Measurements from ENCODE around the gene HINT2. TPM values are rescaled to one million over a fixed set of nuclear protein-coding genes. Genes with fewer than 3 reads are reported as not detected.

HINT2 gene
- total and polyA plus RNA-seq, 2 donors (not counting 1 experiment from before 2014, with no cell fraction given): 31.9 to 33.6 TPM

DNA sequence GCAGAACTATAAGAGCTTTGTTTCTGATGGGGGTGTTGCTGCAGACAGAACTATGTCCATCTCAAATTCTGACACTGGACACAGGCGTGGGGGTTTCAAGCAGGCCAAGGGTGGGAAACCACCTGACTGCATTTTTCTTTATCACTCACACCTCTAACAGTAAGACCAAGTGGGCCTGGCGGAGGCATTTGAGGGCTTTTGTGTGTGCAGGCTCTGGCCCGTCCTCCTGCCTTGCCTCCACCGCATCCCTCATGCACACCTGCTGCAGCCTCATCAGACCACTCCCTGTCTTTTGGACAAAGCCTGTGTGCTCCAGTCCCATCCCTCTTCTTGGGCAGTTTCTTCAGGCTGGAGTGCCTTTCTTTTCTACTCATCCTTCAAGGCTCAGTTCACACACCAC is 47.5 kb upstream of the HINT2 start:
- TF ChIP-seq, protein P1, sequence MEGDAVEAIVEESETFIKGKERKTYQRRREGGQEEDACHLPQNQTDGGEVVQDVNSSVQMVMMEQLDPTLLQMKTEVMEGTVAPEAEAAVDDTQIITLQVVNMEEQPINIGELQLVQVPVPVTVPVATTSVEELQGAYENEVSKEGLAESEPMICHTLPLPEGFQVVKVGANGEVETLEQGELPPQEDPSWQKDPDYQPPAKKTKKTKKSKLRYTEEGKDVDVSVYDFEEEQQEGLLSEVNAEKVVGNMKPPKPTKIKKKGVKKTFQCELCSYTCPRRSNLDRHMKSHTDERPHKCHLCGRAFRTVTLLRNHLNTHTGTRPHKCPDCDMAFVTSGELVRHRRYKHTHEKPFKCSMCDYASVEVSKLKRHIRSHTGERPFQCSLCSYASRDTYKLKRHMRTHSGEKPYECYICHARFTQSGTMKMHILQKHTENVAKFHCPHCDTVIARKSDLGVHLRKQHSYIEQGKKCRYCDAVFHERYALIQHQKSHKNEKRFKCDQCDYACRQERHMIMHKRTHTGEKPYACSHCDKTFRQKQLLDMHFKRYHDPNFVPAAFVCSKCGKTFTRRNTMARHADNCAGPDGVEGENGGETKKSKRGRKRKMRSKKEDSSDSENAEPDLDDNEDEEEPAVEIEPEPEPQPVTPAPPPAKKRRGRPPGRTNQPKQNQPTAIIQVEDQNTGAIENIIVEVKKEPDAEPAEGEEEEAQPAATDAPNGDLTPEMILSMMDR (IDR thresholded peaks at IDR 0.05): no peak
- TF ChIP-seq EZH2 (IDR thresholded peaks at IDR 0.05; ENCODE audit: borderline replicate concordance, insufficient read depth, low read depth, low read length, poor library complexity, severe bottlenecking): no peak
- Histone ChIP-seq H3K27me3 (replicated peaks in 1 of 4; ENCODE audit: control extremely low read depth in 1 of 4, control insufficient read depth in 3 of 4, insufficient read depth in 4 of 4, low read length in 3 of 4) (peaks cover 0 to 12% (median 3%) of the 10 kb centered on the region in 4 experiments), H3K4me2 (replicated peaks; ENCODE audit: low read depth, low read length, poor library complexity, severe bottlenecking) (no peak overlapping the region), H3K4me3 (ENCODE audit: control extremely low read depth in 1 of 5, extremely low read depth in 1 of 5, insufficient read depth in 1 of 5, low read depth in 2 of 5, low read length in 4 of 5) (no peak overlapping the region), H3K79me2 (ENCODE audit: control insufficient read depth, insufficient read depth, low read length) (no peaks in the 10 kb centered on the region), H4K20me1 (ENCODE audit: control insufficient read depth, insufficient read depth, low read length, poor library complexity, severe bottlenecking) (no peaks in the 10 kb centered on the region), H3K9me3 (ENCODE audit: control extremely low read depth in 1 of 3, control insufficient read depth in 2 of 3, insufficient read depth in 1 of 3, low read length in 2 of 3) (no peaks in the 10 kb centered on the region), H3K36me3 (replicated peaks in 1 of 2; ENCODE audit: control extremely low read depth in 1 of 2, control insufficient read depth in 1 of 2, extremely low read depth in 1 of 2, insufficient read depth in 2 of 2, low read length in 1 of 2) (no peaks in the 10 kb centered on the region), H2AFZ (ENCODE audit: insufficient read depth, low read depth, low read length, poor library complexity, severe bottlenecking) (no peak overlapping the region), H3K27ac (ENCODE audit: low read length in 2 of 2) (no peak overlapping the region), H3K4me1 (ENCODE audit: control insufficient read depth in 2 of 2, insufficient read depth in 2 of 2, low read length in 2 of 2) (no peaks in the 10 kb centered on the region), H3K9ac (ENCODE audit: low read length) (no peak overlapping the region)
- 90% methylated on average over 4 of the region's 4 CpGs for WGBS (ENCODE audit: insufficient coverage)
- ATAC-seq (ENCODE audit: low read depth) (no peak), DNase-seq (no peak)
- no peak overlapping the region for H3K27ac Mint-ChIP-seq
- CTCF ChIA-PET: interaction anchor here (0.5 to 2.5 kb wide), 6 partner anchors 15 to 281 kb away, joined by 3 to 10 read pairs (median 4); no protein-coding TSS in a partner anchor
- peaks cover 22% of the 10 kb centered on the region for H3K27me3 Mint-ChIP-seq
- H3K4me3 Mint-ChIP-seq: no peak overlapping the region
- H3K4me1 Mint-ChIP-seq: no peaks in the 10 kb centered on the region
- no peaks in the 10 kb centered on the region for H3K9me3 Mint-ChIP-seq (ENCODE audit: insufficient read depth)
- intact Hi-C loops (cut with micrococcal nuclease): no loop called here
- POLR2A ChIA-PET: no interaction called here

DNA sequence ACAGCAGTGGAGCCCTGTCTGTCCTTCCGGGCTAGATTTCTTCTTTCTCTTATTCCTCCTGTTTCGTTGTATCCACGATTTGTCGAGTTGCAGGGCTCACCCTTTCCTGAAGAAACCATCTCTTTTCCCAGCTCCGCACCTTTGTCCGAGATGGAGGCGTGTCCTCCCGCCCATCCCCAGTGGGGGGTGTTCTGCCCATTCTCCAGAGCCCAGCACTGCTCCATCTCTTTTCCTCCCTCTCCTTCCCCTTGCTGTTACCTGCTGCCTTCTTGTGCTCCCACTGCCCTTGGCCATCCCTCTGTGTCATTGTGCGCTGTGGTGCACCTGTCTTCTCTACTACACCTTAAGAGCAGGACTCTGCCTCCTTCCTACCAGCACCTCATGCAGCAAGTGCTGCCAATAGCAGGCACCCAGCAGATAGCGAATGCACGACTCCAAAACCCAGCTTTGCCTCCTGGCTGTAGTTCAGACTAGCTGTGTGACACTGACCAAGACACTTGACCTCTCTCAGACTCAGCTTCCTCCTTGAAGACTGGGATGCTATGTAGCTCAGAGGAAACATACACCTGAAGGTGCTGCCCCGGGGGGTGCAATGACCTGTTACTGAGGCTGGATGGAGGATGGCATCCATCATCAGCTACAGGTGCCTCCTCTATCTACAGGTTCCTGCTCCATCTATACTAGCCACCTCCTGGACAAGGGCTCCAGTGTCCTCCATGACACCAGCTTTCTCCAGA is 46.5 kb upstream of the HINT2 start:
- no peak overlapping the region for H3K27ac Mint-ChIP-seq
- CTCF ChIA-PET: interaction anchor here (0.5 to 4.0 kb wide), 6 partner anchors 7 to 280 kb away, joined by 3 to 17 read pairs (median 4); no protein-coding TSS in a partner anchor

More for the DNA sequence above, 46.5 kb upstream of the HINT2 start:
- WGBS (ENCODE audit: insufficient coverage): 72% methylated on average over 11 of the region's 12 CpGs
- intact Hi-C loops (cut with micrococcal nuclease): no loop called here
- H3K9ac ChIP-seq (ENCODE audit: low read length): no peak overlapping the region
- no peaks in the 10 kb centered on the region for H3K9me3 Mint-ChIP-seq (ENCODE audit: insufficient read depth)
- no peaks in the 10 kb centered on the region for H3K4me1 Mint-ChIP-seq
- H3K27ac ChIP-seq (ENCODE audit: low read length in 2 of 2): no peak overlapping the region
- POLR2A ChIA-PET: no interaction called here
- no peak overlapping the region for H3K4me3 Mint-ChIP-seq
- TF ChIP-seq, protein P1 (IDR thresholded peaks at IDR 0.05): no peak
- TF ChIP-seq EZH2 (IDR thresholded peaks at IDR 0.05; ENCODE audit: borderline replicate concordance, insufficient read depth, low read depth, low read length, poor library complexity, severe bottlenecking): no peak
- no peak overlapping the region for H3K4me3 ChIP-seq (ENCODE audit: control extremely low read depth in 1 of 5, extremely low read depth in 1 of 5, insufficient read depth in 1 of 5, low read depth in 2 of 5, low read length in 4 of 5)
- no peaks in the 10 kb centered on the region for H3K79me2 ChIP-seq (ENCODE audit: control insufficient read depth, insufficient read depth, low read length)
- no peaks in the 10 kb centered on the region for H3K36me3 ChIP-seq (replicated peaks in 1 of 2; ENCODE audit: control extremely low read depth in 1 of 2, control insufficient read depth in 1 of 2, extremely low read depth in 1 of 2, insufficient read depth in 2 of 2, low read length in 1 of 2)
- H3K9me3 ChIP-seq (ENCODE audit: control extremely low read depth in 1 of 3, control insufficient read depth in 2 of 3, insufficient read depth in 1 of 3, low read length in 2 of 3): no peaks in the 10 kb centered on the region
- no peak for DNase-seq
- no peaks in the 10 kb centered on the region for H4K20me1 ChIP-seq (ENCODE audit: control insufficient read depth, insufficient read depth, low read length, poor library complexity, severe bottlenecking)
- peaks cover 0 to 12% (median 3%) of the 10 kb centered on the region in 4 experiments for H3K27me3 ChIP-seq (replicated peaks in 1 of 4; ENCODE audit: control extremely low read depth in 1 of 4, control insufficient read depth in 3 of 4, insufficient read depth in 4 of 4, low read length in 3 of 4)
- no peak overlapping the region for H3K4me2 ChIP-seq (replicated peaks; ENCODE audit: low read depth, low read length, poor library complexity, severe bottlenecking)
- H2AFZ ChIP-seq (ENCODE audit: insufficient read depth, low read depth, low read length, poor library complexity, severe bottlenecking): no peak overlapping the region
- no peaks in the 10 kb centered on the region for H3K4me1 ChIP-seq (ENCODE audit: control insufficient read depth in 2 of 2, insufficient read depth in 2 of 2, low read length in 2 of 2)
- H3K27me3 Mint-ChIP-seq: peaks cover 22% of the 10 kb centered on the region
- ATAC-seq (ENCODE audit: low read depth): no peak

Data from B cell (primary cell).